Parathyroid adenoma (tissue), 2 donors: ENCODE data around the gene TAF4.
"Not testable (repeated sequence)": the region's sequence is repeated elsewhere in the genome, so short reads cannot be mapped to it uniquely, and the experiment has no call there.

Source experiments
- H2AFZ ChIP-seq: fragments of 300-600 bp; sonication (generic); one replicate; pipeline ENCODE4 v1.7.0; 2017; ENCODE audit warnings: antibody characterized with exemption, mild to moderate bottlenecking
- H3K27ac ChIP-seq: fragments of 300-600 bp; sonication (generic); one replicate; pipeline ENCODE4 v1.7.0; 2017
- H3K27me3 ChIP-seq: fragments of 300-600 bp; sonication (generic); one replicate; pipeline ENCODE4 v1.7.0; 2017; ENCODE audit warnings: low read length; ENCODE audit not compliant: control insufficient read depth, insufficient read depth
- H3K36me3 ChIP-seq: fragments of 300-600 bp; sonication (generic); one replicate; pipeline ENCODE4 v1.7.0; 2017; ENCODE audit warnings: low read length; ENCODE audit not compliant: control insufficient read depth, insufficient read depth
- H3K4me1 ChIP-seq: fragments of 300-600 bp; sonication (generic); one replicate; pipeline ENCODE4 v1.7.0; 2017; ENCODE audit warnings: control low read depth
- H3K4me2 ChIP-seq: fragments of 300-600 bp; sonication (generic); one replicate; pipeline ENCODE4 v1.7.0; 2017; ENCODE audit warnings: low read length
- H3K4me3 ChIP-seq: fragments of 300-600 bp; sonication (generic); one replicate; pipeline ENCODE4 v1.7.0; 2017; ENCODE audit warnings: low read depth, low read length
- H3K79me2 ChIP-seq: fragments of 300-600 bp; sonication (generic); one replicate; pipeline ENCODE4 v1.7.0; 2017; ENCODE audit warnings: control low read depth
- H3K9ac ChIP-seq: fragments of 300-600 bp; sonication (generic); one replicate; pipeline ENCODE4 v1.7.0; 2017; ENCODE audit warnings: mild to moderate bottlenecking
- H3K9me3 ChIP-seq: fragments of 300-600 bp; sonication (generic); one replicate; pipeline ENCODE4 v1.7.0; 2017; ENCODE audit warnings: low read length; ENCODE audit not compliant: control insufficient read depth
- TF ChIP-seq, protein P1 (sequence below): fragments of 300-600 bp; sonication (generic); IDR thresholded peaks from one replicate; pipeline ENCODE4 v1.7.0; 2017; ENCODE audit warnings: antibody characterized with exemption, mild to moderate bottlenecking
- donor health status: primary hyperparathyroidism.

Gene TAF4

DNA sequence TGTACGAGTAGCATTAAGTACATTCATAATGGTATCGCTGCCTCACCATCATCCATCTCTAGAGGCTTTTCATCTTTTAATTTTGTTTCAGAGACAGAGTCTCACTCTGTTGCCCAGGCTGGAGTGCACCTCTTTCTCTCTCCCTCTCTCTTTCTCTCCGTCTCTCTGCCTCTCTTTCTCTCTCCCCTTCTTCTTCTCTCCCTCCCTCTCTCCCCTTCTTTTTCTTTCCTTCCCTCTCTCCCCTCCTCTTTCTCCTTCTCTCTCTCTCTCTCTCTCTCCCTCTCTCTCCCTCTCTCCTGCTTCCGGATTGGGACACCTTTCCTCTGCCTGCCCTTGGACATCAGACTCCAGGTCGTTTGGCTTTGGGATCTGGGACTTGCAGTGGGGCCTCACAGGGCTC is 17.6 kb upstream of the TAF4 start:
- no peaks in the 10 kb centered on the region for H3K79me2 ChIP-seq
- H2AFZ ChIP-seq, result no peak overlapping the region
- no peaks in the 10 kb centered on the region for H3K27me3 ChIP-seq
- no peaks in the 10 kb centered on the region for H3K9me3 ChIP-seq
- H3K36me3 ChIP-seq, result no peaks in the 10 kb centered on the region
- TF ChIP-seq, protein P1, sequence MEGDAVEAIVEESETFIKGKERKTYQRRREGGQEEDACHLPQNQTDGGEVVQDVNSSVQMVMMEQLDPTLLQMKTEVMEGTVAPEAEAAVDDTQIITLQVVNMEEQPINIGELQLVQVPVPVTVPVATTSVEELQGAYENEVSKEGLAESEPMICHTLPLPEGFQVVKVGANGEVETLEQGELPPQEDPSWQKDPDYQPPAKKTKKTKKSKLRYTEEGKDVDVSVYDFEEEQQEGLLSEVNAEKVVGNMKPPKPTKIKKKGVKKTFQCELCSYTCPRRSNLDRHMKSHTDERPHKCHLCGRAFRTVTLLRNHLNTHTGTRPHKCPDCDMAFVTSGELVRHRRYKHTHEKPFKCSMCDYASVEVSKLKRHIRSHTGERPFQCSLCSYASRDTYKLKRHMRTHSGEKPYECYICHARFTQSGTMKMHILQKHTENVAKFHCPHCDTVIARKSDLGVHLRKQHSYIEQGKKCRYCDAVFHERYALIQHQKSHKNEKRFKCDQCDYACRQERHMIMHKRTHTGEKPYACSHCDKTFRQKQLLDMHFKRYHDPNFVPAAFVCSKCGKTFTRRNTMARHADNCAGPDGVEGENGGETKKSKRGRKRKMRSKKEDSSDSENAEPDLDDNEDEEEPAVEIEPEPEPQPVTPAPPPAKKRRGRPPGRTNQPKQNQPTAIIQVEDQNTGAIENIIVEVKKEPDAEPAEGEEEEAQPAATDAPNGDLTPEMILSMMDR, result no peak
- H3K4me2 ChIP-seq, result no peak overlapping the region
- no peaks in the 10 kb centered on the region for H3K4me1 ChIP-seq
- H3K9ac ChIP-seq, result no peak overlapping the region
- no peak overlapping the region for H3K27ac ChIP-seq
- no peak overlapping the region for H3K4me3 ChIP-seq

- Histone ChIP-seq H3K9ac (no peak overlapping the region), H3K27ac (no peak overlapping the region), H3K4me1 (no peaks in the 10 kb centered on the region), H3K36me3 (no peaks in the 10 kb centered on the region), H3K27me3 (no peaks in the 10 kb centered on the region), H3K4me2 (no peak overlapping the region), H3K79me2 (no peaks in the 10 kb centered on the region), H3K9me3 (no peaks in the 10 kb centered on the region), H2AFZ (no peak overlapping the region), H3K4me3 (no peak overlapping the region)
- TF ChIP-seq, protein P1, result no peak
These were observed 14.7 kb upstream of the TAF4 start for GRCh38 chr20:62080249-62080990.

DNA sequence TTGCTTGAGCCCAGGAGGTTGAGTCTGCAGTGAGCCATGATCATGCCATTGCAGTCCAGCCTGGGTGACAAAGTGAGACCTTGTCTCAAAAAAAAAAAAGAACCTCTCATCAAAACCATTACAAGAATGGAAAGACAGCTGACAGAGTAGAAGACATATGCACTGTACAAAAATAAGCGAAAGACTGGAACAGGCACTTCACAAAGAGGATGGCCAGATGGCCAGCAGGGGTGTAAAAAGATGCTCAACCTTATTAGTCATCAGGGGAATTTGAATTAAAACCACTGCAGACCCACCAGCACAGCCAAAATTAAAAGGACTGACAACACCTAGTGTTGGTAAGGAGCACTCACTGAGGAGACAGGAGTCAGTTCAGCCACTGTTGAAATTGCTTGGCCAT is 13.5 kb upstream of the TAF4 start:
- H3K9me3 ChIP-seq, result no peaks in the 10 kb centered on the region
- H3K4me2 ChIP-seq, result no peak overlapping the region
- no peak overlapping the region for H2AFZ ChIP-seq
- no peak overlapping the region for H3K4me3 ChIP-seq
- no peaks in the 10 kb centered on the region for H3K36me3 ChIP-seq
- H3K27ac ChIP-seq, result no peak overlapping the region
- no peaks in the 10 kb centered on the region for H3K4me1 ChIP-seq
- no peaks in the 10 kb centered on the region for H3K27me3 ChIP-seq
- no peaks in the 10 kb centered on the region for H3K79me2 ChIP-seq
- TF ChIP-seq, protein P1, result no peak
- no peak overlapping the region for H3K9ac ChIP-seq

- Histone ChIP-seq H3K27me3 (no peaks in the 10 kb centered on the region), H3K79me2 (no peaks in the 10 kb centered on the region), H3K4me1 (no peaks in the 10 kb centered on the region), H2AFZ (no peak overlapping the region), H3K27ac (no peak overlapping the region), H3K4me3 (no peak overlapping the region), H3K36me3 (no peaks in the 10 kb centered on the region), H3K9ac (no peak overlapping the region), H3K9me3 (no peaks in the 10 kb centered on the region), H3K4me2 (no peak overlapping the region)
- TF ChIP-seq, protein P1, result no peak
These were observed 7.6 kb upstream of the TAF4 start for GRCh38 chr20:62073323-62073722.

DNA sequence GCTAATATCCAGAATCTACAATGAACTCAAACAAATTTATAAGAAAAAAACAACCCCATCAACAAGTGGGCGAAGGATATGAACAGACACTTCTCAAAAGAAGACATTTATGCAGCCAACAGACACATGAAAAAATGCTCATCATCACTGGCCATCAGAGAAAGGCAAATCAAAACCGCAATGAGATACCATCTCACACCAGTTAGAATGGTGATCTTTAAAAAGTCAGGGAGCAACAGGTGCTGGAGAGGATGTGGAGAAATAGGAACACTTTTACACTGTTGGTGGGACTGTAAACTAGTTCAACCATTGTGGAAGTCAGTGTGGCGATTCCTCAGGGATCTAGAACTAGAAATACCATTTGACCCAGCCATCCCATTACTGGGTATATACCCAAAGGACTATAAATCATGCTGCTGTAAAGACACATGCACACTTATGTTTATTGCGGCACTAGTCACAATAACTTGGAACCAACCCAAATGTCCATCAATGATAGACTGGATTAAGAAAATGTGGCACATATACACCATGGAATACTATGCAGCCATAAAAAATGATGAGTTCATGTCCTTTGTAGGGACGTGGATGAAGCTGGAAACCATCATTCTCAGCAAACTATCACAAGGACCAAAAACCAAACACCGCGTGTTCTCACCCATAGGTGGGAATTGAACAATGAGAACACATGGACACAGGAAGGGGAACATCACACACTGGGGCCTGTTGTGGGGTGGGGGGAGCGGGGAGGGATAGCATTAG is 6.2 kb upstream of the TAF4 start:
- H2AFZ ChIP-seq, H3K36me3 ChIP-seq, H3K27ac ChIP-seq, H3K4me3 ChIP-seq, H3K4me2 ChIP-seq, H3K79me2 ChIP-seq, H3K27me3 ChIP-seq, H3K9me3 ChIP-seq, H3K9ac ChIP-seq, H3K4me1 ChIP-seq: not testable (repeated sequence)
